HG03196 (cell line): ENCODE measurements around the gene GSG1L.

ENCODE experiments used
- ATAC-seq: cut with Tn5 transposase; IDR thresholded peaks from one replicate; pipeline ENCODE4 v1.9.1; 2021; ENCODE audit not compliant: unreplicated experiment

GSG1L gene

DNA sequence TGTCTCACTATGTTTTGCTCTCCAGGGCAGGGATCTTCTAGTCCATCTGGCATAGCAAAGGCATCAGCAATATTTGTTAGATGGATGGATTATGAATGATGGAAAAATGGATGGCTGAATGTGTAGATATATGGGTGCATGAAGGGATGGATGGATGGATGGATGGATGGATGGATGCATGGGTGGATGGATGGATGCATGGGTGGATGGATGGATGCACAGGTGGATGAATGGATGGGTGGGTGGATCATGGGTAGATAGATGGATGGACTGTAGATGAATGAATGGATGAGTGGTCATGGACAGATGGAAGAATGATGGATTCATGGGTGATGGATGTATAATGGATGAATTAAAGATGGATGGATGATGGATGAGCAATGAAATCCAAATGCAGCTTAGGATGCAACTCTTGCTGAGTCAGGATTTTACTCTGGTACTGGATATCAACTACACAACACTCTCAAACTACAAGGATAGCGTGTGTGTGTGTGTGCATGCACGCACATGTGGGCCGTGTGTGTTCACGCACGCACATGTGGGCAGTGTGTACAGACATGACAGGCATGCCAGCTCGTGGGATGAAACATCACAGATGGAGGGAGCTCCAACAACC, 34.0 kb downstream of the GSG1L start:
- ATAC-seq: no peak

DNA sequence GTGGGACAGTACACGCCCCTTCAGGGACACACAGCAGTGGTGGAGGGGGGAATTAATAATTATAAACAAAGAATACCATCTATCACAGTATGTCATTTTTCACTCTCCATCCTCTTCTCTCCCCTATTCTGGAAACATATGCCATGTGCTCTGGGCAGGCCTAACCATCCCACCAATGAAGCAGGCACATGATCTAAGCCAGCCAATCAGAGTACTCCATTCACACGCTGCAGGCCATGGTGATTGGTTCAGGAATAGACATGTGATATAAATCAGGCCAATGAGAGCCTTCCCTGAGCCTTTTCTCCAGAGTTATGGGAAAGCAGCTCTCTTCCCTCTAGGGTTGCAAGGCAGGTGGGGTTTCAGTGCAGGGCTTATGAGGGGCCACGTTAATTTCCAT, 36.5 kb downstream of the GSG1L start:
- no peak for ATAC-seq

DNA sequence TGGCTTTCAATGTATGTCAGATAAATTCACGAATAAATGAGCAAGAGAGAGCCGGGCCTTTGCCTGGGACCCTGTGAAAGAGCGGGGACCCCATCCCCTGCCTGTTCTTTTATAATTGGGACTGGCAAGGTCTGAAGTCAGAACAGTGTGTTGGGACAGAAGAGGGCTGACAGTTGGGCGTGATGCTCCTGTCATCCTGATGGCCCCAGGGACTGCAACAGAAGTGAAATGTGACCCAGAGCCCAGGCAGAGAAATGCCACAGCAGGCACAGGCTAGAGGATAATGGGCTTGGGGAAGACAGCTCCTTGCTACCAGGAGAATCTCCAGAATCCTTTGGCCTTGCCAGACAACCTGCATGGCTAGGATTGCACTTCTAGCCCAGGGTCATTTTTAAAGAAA, 37.9 kb downstream of the GSG1L start:
- no peak for ATAC-seq

DNA sequence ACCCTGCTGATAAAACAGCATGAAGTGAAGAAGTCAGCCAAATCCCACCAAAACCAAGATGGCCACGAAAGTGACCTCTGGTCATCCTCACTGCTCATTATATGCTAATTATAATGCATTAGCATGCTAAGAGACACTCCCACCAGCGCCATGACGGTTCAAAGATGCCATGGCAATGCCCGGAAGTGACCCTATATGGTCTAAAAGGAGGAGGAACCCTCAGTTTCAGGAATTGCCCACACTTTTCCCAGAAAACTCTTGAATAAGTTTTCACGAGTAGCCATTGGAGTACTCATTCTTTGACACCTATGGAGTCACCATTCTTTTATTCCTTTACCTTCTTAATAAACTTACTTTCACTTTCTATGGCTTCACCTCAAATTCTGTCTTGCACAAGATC, 44.3 kb downstream of the GSG1L start:
- no peak for ATAC-seq

DNA sequence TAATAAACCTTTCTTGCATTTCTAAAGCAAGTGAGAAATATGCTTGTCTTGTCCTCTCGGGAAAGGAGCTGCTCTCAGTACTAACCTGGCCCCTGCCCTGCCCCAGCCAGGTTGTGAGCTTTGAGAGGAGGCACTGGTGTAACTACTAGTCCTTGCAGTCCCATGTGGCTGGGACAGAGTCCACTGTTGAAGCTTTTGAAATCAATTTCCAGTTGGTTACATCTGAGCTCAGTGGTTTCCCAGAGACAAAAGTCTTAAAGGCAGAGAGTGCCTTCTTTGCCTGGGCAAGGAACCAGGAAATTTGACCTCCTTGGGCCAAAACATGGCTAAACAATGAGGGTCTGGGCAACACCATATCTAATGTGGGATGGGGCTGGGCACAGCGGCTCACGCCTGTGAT, 48.7 kb downstream of the GSG1L start:
- no peak for ATAC-seq

DNA sequence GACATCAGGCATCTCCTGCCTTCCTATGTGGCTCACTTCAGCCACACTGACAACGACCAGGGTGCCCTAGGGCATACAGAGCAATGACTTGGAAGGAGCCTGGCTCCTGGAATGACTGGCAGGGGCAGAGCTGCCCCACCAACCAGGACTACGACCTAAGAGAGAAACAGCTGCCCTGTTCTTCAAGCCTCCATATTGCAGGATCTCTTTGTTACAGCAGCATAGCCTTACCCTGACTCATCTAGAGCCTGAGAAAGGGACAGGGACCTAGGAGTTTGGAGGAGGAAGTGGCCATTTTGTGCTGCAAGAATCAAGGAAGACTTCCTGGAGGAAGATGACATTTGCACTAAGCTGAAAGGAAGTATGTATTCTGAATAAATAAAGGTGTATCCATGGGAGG, 49.6 kb downstream of the GSG1L start:
- no peak for ATAC-seq

DNA sequence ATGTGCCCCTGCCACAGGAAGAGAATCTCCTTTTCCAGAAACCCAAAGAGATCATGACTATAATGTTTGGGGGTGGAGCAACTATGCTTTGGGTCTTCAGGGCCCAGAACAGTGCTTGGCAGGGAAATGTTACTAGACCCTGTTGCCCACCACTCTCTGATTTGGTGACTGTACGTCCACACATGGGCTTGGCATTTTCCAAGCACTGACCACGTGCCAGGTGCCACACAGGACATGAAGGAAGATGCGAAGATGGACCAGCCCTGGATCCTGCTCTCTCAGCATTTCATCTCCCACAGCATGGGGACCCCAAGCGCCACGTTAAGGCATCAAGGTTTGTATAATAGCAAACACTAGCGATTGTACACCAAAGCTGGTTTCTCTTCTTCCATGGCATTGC, 50.1 kb downstream of the GSG1L start:
- no peak for ATAC-seq

DNA sequence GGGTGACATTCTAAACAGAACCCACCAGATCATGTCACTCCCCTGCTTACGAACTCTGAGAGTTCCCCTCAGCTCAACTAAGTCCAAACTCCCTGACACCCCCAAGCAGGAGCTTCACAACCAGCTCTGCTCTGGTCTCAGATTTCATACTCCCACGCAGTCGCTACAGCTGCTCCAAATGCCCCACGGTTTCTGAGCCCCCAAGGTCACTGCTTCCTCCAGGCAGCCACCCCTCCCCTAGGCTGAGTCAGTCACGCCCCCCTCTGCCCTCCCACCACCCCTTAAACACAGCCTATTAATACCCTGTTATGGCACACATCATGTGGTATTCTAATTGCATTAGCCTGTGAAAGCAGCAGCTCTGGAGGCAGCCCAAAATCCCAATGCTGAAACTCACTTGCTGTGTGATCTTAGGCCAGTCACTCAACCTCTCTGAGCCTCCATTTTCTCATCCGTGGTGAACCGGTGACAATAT, 51.5 kb downstream of the GSG1L start:
- no peak for ATAC-seq

DNA sequence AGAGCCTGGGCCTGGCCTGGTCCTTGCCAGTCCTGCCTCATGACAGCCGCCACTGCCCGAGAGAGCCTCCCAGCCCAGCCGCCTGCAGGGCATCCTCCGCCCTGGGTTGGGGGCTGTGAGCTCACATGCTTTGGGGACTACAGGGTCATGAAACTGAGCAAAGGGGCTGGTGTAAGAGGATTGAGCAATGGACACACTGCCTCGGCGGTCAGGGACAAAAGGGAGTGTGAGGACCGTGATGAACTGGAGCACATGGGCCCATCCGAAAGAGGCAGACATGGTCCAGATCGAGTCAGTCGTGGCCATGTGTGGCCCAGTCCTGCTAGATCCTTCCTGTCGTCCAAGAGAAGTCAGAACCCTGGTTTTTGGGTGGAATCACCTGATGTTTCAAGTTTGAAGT, 52.3 kb downstream of the GSG1L start:
- ATAC-seq: no peak

DNA sequence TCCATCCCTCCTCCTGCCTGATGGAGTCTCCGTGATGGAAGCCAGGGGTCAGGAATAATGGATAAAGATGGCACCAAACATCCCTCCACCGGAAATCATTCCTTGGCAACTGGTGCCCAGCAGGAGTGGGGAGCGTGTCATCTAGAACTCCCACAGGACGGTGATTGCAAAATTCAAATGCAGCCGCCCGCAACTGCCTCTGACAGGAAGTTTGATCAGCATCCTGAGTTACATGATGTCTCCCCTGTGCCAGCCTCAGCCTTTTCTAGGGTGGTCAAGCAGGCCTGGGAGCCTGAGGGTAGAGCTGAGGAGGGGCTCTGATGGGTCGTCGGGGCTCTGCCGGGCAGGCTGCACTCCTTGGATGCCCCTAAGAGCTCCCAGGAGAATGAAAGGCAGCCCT, 52.8 kb downstream of the GSG1L start:
- no peak for ATAC-seq

DNA sequence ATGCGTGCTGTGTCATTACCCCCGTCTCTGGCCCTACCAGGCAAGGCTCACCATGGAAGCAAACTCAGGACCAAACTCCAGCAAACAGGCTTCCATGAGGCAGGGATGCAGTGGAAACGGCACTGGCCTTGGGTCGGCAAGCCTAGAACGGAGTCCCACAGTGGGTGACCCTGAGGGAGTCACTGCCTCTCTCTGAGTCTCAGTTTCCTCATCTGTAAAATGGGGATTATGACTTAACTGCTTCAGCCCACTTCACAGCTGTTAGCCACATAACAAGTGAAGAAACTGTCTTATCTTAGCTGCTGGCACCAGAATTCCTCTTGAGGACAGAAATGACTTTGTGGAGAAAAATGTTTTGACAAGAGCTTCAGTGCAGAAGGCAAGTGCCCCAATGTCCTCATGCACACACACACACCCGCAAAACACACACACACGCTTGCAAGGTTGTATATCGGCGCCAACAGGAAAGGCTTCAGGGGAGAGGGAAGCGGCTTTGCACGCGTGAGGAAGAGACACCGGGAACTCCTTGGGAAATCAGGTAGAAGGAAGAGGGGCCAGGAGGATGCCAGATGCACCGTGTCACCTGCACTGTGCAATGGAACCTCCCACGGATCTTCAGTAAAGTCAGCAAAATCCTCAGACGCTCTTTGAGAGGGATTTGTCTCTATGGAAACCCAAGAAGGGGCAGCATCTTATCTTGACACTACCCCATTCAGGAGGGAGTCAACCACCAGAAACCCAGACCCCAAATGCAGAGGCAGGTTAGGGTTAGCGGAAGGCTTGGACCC, 53.7 kb downstream of the GSG1L start:
- ATAC-seq: no peak

DNA sequence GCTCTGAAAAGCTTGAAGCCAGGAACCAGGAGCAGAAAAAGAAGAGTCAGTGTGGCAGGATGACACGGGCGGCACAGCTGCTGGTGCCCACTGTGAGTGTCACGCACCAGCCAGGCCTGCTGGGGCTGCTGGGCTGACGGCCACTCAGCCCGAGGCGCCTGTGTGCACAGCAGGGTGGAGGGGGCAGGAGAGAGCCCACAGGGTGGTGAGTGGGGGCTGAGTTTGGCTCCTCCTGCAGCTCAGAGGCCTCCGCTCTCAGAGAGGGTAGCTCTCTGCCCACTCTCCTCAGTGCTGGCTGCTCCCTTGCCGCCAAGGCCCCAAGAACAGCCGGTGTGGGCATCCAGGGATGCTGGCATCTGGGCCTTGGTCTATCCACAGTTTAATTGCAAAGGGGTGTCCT, 59.6 kb downstream of the GSG1L start:
- no peak for ATAC-seq

DNA sequence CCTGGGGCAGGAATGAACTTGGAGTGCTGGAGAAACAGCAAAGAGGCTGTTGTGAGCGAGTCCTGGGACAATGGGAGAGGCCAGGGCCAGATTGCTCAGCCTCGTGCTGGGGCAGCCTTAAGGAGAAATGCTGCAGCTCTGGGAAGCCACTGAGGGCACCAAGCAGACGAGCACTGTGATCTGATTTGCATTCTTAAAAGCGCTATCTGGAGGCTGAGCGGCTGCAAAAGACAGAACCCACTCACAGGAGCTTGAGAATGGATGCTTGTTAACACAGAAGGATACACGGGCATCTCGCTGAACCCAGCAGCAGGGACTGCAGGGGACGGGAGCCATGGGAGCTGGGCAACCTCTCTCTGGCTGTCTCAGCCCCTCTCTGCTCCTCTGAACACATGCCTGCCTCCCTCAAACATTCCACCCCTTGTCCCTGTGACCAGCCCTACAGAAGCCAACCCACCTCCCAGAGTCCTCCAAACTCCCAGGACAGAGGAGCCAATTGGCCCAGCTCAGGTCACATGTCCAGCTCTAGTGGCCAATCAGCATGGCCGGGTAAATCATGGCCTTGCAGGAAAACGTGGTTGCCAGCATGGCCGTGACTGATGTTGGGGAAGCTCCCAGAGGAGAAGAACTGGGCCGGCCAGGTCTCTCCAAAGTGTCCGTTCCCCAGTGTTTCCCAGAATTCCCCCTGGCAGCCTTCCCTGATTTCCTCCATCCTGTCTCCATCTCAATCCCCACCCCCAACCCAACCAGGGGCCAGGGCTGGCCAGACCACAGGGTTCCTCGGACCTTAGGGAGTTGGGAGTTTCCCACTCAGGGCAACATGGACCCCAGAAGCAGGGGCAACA, 60.3 kb downstream of the GSG1L start:
- no peak for ATAC-seq

DNA sequence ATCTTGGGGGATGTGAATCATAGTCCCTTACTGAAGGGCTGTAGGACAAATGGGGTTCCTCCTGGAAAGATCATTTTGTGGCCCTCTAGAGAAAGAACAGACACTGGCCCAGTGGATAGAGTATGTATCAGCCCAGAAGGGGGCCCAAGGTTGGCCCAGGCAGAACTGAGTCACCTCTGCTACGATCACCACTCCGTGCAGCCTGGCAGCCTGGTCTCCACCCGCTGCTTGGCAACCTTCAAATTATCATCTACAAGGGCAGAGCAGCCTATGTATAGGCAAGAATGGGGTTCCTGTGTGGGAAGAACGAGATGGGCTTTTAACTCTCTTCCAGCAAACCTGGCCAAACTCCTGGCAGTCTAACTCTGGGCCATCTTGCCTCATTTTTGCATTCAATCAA, 61.9 kb downstream of the GSG1L start:
- ATAC-seq: no peak

DNA sequence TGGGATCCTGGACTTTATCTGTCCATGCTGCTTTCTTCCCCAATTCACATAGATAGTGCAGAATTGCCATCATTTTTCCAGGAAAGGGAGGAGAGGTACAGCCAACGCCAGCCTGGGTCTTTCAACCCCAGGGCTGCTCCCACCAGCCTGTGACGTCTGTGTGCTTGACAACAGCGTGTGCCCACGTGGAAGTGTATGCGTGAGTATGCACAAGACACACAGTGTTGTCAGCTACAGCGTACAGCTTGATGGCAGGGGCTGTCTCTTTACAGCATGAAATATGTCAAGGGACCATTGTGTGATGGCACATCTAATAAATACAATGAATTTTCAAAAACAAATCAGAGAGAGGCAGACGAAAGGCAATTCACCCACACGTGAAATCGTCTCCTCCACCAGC, 62.3 kb downstream of the GSG1L start:
- ATAC-seq: no peak

DNA sequence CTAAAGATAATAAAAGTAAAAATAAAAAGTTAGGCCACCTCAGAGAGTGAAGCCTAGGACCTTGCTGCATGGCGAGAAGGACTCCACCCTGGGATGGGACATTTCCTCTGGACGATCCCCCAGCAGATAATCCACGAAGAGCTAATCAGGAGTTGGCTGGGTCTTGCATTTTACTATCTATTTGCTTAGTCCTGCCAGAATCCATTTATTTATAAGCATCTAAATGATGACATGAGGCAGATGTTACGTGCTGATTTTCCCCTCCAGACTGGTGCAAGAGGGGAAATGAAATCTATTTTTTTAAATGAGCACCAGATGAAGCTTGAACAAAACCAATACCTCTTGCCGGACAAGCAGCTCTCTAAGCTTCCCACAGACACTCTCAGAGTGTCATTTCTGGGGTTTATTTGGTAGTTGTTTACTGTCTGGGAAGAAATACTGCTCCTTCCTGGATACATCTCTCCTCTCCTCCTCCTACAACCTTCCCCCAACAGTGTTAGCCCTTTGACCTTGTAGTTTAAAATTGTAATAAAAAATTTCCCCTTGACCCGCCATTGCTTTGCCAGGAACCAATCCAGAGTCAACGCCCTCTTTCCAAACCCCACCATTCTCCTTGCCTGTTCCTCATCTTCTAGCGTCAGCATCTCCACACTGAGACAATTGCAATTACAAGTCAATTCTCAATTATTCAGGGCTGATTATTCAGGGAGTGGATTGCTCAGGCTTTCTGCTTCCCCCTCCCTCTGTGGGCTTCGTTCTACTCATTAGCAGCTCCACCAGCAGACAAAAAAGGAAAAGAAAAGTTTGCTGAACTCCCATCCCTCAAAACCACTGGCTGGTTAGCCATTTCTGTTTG, 63.0 kb downstream of the GSG1L start:
- ATAC-seq: no peak

DNA sequence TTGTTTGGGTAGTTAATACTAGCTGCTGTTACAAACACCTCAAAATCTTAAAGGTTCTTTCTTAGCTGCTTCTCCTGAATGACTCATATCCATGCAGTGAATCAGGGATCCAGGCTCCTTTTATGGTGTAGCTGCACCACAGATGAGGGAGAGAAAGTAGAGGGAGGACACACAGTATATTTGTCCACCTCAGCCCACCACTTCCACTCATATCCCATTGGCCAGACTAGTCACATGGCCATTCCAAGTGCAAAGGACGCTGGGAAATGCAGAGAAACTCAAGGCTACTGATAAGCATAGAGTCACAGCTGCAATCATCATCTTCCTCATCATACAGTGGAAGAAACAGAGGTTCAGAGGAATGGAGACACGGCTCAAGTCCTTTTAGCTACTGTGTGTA, 63.8 kb downstream of the GSG1L start:
- no peak for ATAC-seq

DNA sequence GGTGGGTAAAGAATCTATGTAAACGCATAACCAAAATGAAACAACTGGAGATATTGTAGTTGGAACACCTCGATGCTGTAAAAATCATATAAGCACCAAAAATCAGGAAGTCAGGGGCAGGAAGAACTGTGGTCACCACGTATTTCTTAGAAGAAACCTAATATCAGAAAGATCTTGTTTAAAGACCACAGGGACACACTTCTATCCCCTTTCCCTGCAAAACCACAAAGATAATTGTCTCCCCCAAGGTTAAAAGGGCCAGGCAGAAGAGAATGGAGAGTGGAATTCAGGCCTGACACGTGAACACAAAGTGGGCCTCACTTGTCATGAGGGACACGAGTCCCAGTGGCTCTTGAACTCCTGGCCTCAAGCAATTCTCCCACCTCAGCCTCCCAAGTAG, 68.1 kb downstream of the GSG1L start:
- ATAC-seq: no peak

DNA sequence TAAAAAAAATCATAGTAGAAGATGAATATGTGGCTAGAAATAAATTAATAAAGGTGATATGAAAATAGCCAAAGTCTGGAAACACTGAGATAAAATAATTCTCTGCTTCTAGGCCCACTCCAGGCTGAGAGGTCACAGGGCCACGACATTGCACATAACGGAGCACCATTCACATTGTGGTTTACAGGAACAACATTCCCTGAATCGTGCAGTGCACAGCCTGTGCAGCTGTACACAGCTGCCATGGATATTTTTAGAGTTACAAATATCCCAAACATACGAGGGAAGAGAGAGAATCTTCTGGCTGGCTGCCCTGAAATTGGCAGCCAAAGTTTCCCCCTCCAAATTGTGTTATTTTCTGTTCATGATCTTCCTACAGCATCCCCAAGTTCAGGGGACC, 68.8 kb downstream of the GSG1L start:
- ATAC-seq: no peak

DNA sequence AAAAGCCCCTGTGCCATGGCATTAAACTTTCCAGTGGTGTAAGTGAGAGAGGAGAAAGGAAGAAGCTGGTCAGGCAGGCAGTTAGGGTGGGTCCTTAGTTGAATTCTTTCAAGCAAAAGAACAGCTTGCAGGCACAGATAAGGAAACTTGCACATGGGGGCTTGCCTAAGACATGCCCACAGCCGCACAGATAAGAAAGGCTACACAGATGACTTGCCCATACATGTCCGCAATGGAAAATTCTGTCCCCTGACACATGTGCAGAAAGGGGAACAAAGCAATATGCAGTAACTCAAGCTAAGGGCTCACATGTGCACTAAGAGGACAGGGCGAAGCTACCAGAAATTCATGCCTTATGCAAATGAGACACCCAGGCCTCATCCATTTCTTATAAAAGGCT, 69.9 kb downstream of the GSG1L start:
- ATAC-seq: no peak

DNA sequence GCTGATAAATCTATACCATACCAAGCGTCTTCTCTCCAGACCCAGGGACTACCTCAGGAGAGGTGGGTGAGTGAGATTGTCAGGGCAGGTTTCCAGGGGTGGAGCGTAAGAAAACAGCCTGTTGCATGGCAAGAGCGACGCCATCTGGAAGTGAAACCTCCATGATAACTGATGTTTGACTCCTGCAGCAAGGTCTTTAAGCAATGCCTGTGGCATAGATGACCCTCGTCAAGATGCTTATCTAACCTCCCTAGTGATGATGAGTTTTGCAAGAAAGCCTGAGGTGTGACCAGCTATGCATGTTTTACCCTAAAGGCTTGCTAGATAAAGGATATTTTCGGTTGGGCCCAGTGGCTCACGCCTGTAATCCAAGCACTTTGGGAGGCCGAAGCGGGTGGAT, 71.6 kb downstream of the GSG1L start:
- no peak for ATAC-seq
